Neural cell (in vitro differentiated cells): Measurements from ENCODE around the gene LRP1-AS. TPM values are rescaled to one million over a fixed set of nuclear protein-coding genes. Genes with fewer than 3 reads are reported as not detected.

Experiments used
- H2AFZ ChIP-seq: fragments of 200-600, 300-800 bp; sonication (generic), shearing (Covaris generic); 2 replicates; pipeline ENCODE4 v1.6.0; 2014; ENCODE audit warnings: low read depth, mild to moderate bottlenecking, antibody characterized with exemption, low read length, moderate library complexity
- H3F3A ChIP-seq: fragments of 200-600 bp; shearing (Covaris generic); 2 replicates; pipeline ENCODE4 v1.6.1; 2016; ENCODE audit warnings: mild to moderate bottlenecking, moderate library complexity, mixed read lengths, antibody characterized with exemption, low read length; ENCODE audit not compliant: insufficient read depth, poor library complexity, severe bottlenecking
- H3K27ac ChIP-seq: fragments of 200-600, 300-800 bp; sonication (generic), shearing (Covaris generic); 2 replicates; pipeline ENCODE4 v1.5.1; 2014; ENCODE audit warnings: mild to moderate bottlenecking, low read length, moderate library complexity
- H3K27me3 ChIP-seq: fragments of 300-800, 200-600 bp; sonication (generic), shearing (Covaris generic); 2 replicates; pipeline ENCODE4 v1.6.0; 2014; ENCODE audit warnings: mild to moderate bottlenecking, low read depth, low read length, moderate library complexity; ENCODE audit not compliant: insufficient read depth
- H3K36me3 ChIP-seq: fragments of 300-800, 200-600 bp; sonication (generic), shearing (Covaris generic); 2 replicates; pipeline ENCODE4 v1.5.1; 2014; ENCODE audit warnings: mild to moderate bottlenecking, antibody characterized with exemption, low read length, moderate library complexity; ENCODE audit not compliant: insufficient read depth
- H3K4me2 ChIP-seq: fragments of 300-800, 200-600 bp; sonication (generic), shearing (Covaris generic); 2 replicates; pipeline ENCODE4 v1.6.0; 2014; ENCODE audit warnings: mild to moderate bottlenecking, low read length
- H3K4me3 ChIP-seq: fragments of 300-800, 200-600 bp; sonication (generic), shearing (Covaris generic); 2 replicates; pipeline ENCODE4 v1.5.1; 2014; ENCODE audit warnings: mild to moderate bottlenecking, low read length, moderate library complexity
- H3K79me2 ChIP-seq: fragments of 200-600 bp; shearing (Covaris generic); replicated peaks from 2 replicates; pipeline ENCODE4 v1.6.0; 2014; ENCODE audit warnings: mild to moderate bottlenecking, low read length, moderate library complexity; ENCODE audit not compliant: insufficient read depth
- H3K9ac ChIP-seq: fragments of 300-800, 200-600 bp; sonication (generic), shearing (Covaris generic); 2 replicates; pipeline ENCODE4 v1.6.1; 2016; ENCODE audit warnings: mild to moderate bottlenecking, low read length, mixed read lengths
- H3K9me2 ChIP-seq: fragments of 200-600 bp; shearing (Covaris generic); 2 replicates; pipeline ENCODE4 v1.6.1; 2016; ENCODE audit warnings: mild to moderate bottlenecking, low read length, mixed read lengths; ENCODE audit not compliant: insufficient read depth
- H3K9me3 ChIP-seq: fragments of 200-600, 300-800 bp; sonication (generic), shearing (Covaris generic); 2 replicates; pipeline ENCODE4 v1.6.1; 2016; ENCODE audit warnings: mild to moderate bottlenecking, mixed run types, low read length, moderate library complexity, mixed read lengths
- H4K20me1 ChIP-seq: fragments of 200-600 bp; shearing (Covaris generic); 2 replicates; pipeline ENCODE4 v1.6.1; 2016; ENCODE audit warnings: mild to moderate bottlenecking, mixed run types; ENCODE audit not compliant: insufficient read depth
- EP300 ChIP-seq: fragments of 450-650 bp; conservative IDR thresholded peaks from 2 replicates; pipeline ENCODE4 v1.6.1; 2014; ENCODE audit warnings: antibody characterized with exemption, mild to moderate bottlenecking, moderate library complexity; ENCODE audit not compliant: poor library complexity, severe bottlenecking
- EZH2 ChIP-seq: fragments of 200-600, 300-800 bp; shearing (Covaris generic), sonication (generic); IDR thresholded peaks from 2 replicates; pipeline ENCODE4 v1.6.1; 2014; ENCODE audit warnings: antibody characterized with exemption, low read length, borderline replicate concordance, mild to moderate bottlenecking; ENCODE audit not compliant: insufficient read depth, poor library complexity, severe bottlenecking
- MXI1 ChIP-seq: fragments of 450-650 bp; conservative IDR thresholded peaks from 2 replicates; pipeline ENCODE4 v1.6.1; 2014; ENCODE audit warnings: antibody characterized with exemption, mild to moderate bottlenecking; ENCODE audit not compliant: poor library complexity, severe bottlenecking
- POLR2AphosphoS5 ChIP-seq: IDR thresholded peaks from 2 replicates; pipeline ENCODE4 v1.6.1; 2012
- RAD21 ChIP-seq: fragments of 450-650 bp; conservative IDR thresholded peaks from 2 replicates; pipeline ENCODE4 v1.6.1; 2014; ENCODE audit warnings: antibody characterized with exemption, mild to moderate bottlenecking, moderate library complexity
- SMC3 ChIP-seq: fragments of 450-650 bp; conservative IDR thresholded peaks from 2 replicates; pipeline ENCODE4 v1.6.1; 2014; ENCODE audit warnings: antibody characterized with exemption, mild to moderate bottlenecking, moderate library complexity; ENCODE audit not compliant: poor library complexity
- TAF1 ChIP-seq: IDR thresholded peaks from 2 replicates; pipeline ENCODE4 v1.6.1; 2012; ENCODE audit warnings: low read depth
- polyA plus RNA-seq: library from polyadenylated mRNA; depleted of rRNA; stranded (reverse); fragments of >200 nt; gene quantifications from 2 replicates; pipeline ENCODE4 v1.2.3, GENCODE V29; 2014
- TF ChIP-seq, protein P1 (sequence below): IDR thresholded peaks from 2 replicates; pipeline ENCODE4 v1.6.1; 2012; ENCODE audit warnings: borderline replicate concordance
- TF ChIP-seq, protein P2 (sequence below): fragments of 450-650 bp; IDR thresholded peaks from 2 replicates; pipeline ENCODE4 v1.5.1; 2014; ENCODE audit warnings: antibody characterized with exemption, mild to moderate bottlenecking, moderate library complexity; ENCODE audit not compliant: poor library complexity, severe bottlenecking

Gene LRP1-AS
- polyA plus RNA-seq, 1 donor from 2014 or later = not detected

DNA sequence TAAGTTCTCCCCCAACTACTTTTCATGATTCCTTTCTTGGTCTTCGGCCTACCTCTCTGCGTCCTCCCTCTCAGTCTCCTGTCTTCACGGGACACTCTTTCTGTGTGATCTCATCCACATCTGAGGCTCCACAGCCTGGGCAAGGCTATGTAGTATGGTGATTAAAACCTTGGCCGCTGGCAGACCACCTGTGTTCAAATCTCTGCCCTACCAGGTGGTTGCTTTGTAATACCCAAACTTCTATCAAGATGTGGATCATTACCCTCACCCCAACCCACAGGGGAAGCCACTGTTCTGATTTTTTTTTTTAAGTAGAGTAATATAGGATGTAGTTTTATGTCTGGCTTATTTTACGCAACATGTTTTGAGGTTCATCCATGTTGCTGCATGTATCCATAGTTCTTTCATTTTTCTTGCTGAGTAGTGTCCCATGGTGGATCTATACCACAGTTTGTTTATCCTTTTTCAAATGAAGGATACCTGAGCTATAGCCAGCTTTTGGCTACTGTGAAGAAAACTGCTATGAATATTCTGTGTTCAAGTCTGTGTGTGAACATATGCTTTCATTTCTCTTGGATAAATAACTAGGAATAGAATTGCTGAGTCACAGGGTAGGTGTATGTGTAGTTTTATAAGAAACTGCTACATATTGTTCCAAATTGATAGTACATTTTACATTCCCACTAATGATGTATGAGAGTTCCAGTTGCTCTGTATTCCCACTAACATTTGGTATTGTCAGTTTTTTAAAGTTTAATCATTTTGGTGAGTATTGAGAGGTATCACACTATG, 27.9 kb downstream of the LRP1-AS start:
- H2AFZ ChIP-seq = no peak overlapping the region
- TF ChIP-seq MXI1 (no peak), EP300 (no peak), RAD21 (no peak), POLR2AphosphoS5 (no peak), SMC3 (no peak), TAF1 (no peak), EZH2 (no peak)
- TF ChIP-seq, protein P1, sequence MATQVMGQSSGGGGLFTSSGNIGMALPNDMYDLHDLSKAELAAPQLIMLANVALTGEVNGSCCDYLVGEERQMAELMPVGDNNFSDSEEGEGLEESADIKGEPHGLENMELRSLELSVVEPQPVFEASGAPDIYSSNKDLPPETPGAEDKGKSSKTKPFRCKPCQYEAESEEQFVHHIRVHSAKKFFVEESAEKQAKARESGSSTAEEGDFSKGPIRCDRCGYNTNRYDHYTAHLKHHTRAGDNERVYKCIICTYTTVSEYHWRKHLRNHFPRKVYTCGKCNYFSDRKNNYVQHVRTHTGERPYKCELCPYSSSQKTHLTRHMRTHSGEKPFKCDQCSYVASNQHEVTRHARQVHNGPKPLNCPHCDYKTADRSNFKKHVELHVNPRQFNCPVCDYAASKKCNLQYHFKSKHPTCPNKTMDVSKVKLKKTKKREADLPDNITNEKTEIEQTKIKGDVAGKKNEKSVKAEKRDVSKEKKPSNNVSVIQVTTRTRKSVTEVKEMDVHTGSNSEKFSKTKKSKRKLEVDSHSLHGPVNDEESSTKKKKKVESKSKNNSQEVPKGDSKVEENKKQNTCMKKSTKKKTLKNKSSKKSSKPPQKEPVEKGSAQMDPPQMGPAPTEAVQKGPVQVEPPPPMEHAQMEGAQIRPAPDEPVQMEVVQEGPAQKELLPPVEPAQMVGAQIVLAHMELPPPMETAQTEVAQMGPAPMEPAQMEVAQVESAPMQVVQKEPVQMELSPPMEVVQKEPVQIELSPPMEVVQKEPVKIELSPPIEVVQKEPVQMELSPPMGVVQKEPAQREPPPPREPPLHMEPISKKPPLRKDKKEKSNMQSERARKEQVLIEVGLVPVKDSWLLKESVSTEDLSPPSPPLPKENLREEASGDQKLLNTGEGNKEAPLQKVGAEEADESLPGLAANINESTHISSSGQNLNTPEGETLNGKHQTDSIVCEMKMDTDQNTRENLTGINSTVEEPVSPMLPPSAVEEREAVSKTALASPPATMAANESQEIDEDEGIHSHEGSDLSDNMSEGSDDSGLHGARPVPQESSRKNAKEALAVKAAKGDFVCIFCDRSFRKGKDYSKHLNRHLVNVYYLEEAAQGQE = no peak
- TF ChIP-seq, protein P2, sequence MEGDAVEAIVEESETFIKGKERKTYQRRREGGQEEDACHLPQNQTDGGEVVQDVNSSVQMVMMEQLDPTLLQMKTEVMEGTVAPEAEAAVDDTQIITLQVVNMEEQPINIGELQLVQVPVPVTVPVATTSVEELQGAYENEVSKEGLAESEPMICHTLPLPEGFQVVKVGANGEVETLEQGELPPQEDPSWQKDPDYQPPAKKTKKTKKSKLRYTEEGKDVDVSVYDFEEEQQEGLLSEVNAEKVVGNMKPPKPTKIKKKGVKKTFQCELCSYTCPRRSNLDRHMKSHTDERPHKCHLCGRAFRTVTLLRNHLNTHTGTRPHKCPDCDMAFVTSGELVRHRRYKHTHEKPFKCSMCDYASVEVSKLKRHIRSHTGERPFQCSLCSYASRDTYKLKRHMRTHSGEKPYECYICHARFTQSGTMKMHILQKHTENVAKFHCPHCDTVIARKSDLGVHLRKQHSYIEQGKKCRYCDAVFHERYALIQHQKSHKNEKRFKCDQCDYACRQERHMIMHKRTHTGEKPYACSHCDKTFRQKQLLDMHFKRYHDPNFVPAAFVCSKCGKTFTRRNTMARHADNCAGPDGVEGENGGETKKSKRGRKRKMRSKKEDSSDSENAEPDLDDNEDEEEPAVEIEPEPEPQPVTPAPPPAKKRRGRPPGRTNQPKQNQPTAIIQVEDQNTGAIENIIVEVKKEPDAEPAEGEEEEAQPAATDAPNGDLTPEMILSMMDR = no peak
- H3K79me2 ChIP-seq = no peaks in the 10 kb centered on the region
- H4K20me1 ChIP-seq = no peaks in the 10 kb centered on the region
- H3K27me3 ChIP-seq = no peaks in the 10 kb centered on the region
- H3K9ac ChIP-seq = no peak overlapping the region
- no peak overlapping the region for H3K4me2 ChIP-seq
- H3K36me3 ChIP-seq = no peaks in the 10 kb centered on the region
- no peaks in the 10 kb centered on the region for H3F3A ChIP-seq
- H3K4me3 ChIP-seq = no peak overlapping the region
- H3K27ac ChIP-seq = no peak overlapping the region
- H3K9me2 ChIP-seq = no peaks in the 10 kb centered on the region
- no peaks in the 10 kb centered on the region for H3K9me3 ChIP-seq

DNA sequence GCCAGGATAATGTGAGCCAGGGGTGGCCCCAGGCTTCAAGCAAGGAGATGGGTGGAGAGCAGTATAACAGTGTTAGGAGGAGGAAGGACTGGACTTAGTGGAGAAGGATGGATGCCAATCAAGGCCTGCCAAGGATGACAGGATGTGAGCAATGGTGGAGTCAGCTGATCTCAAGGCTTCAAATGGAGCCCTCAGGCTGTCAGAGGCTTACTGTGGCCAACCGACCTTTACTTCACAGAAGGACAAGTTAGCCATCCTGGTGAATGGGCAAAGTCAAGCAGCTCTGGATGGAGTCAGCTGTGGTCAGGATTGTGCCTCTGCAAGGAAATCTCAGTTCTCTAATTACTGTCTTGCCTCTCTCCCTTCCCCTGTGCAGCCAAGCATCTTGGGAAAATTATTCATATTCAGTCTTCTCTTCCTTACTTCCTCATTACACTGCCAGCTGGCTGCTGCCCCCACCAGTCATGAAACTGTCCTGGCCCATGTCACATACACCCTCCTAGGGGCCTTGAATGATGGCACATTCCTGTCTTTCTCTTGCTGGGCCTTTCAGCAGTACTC, 28.6 kb downstream of the LRP1-AS start:
- Histone ChIP-seq H3K36me3 (no peaks in the 10 kb centered on the region), H3K27ac (no peak overlapping the region), H3K9me2 (no peaks in the 10 kb centered on the region), H2AFZ (no peak overlapping the region), H3K9me3 (no peaks in the 10 kb centered on the region), H3K4me2 (no peak overlapping the region), H3K79me2 (no peaks in the 10 kb centered on the region), H3K27me3 (no peaks in the 10 kb centered on the region), H4K20me1 (no peaks in the 10 kb centered on the region), H3K4me3 (no peak overlapping the region), H3K9ac (no peak overlapping the region), H3F3A (no peaks in the 10 kb centered on the region)
- TF ChIP-seq EP300 = no peak
- no peak for TF ChIP-seq POLR2AphosphoS5
- TF ChIP-seq, protein P2 = no peak
- TF ChIP-seq SMC3 = no peak
- no peak for TF ChIP-seq RAD21
- TF ChIP-seq, protein P1 = no peak
- no peak for TF ChIP-seq MXI1
- no peak for TF ChIP-seq TAF1
- no peak for TF ChIP-seq EZH2
